Astrocyte of the cerebellum (primary cell): ENCODE results near the gene HSH2D.

Experiments
- DNase-seq: peaks from one replicate; pipeline ENCODE4 v3.0.0-alpha.2; 2011; ENCODE audit warnings: low read depth
- H3K4me3 ChIP-seq: 2 replicates; pipeline ENCODE4 v1.5.1; 2011; ENCODE audit warnings: mild to moderate bottlenecking, low read depth, low read length, moderate library complexity
- in situ Hi-C: cut with HindIII; loops from 2 replicates; pipeline ENCODE4 v1.10.0; 2017; ENCODE audit warnings: low sequenced_read_pairs
- TF ChIP-seq, protein P1 (sequence below): IDR thresholded peaks from 2 replicates; pipeline ENCODE4 v1.5.1; 2012; ENCODE audit warnings: low read length, low read depth, moderate library complexity, mild to moderate bottlenecking; ENCODE audit errors: missing control alignments

Gene HSH2D

DNA sequence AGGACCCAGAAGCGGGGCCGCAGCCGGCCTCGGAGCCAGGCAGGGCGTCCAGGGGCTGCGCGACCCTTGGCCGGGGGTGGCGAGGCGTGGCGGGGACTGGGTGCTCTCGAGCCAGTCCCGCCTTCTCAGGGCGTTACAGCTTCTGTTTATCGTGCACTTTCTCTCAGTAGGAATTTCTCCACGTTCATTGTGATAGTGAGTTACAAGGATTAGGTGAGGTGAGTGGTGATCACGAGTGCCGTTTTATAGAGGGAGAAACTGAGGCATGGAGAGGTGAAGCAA is 54.8 kb downstream of the HSH2D start:
- TF ChIP-seq, protein P1, sequence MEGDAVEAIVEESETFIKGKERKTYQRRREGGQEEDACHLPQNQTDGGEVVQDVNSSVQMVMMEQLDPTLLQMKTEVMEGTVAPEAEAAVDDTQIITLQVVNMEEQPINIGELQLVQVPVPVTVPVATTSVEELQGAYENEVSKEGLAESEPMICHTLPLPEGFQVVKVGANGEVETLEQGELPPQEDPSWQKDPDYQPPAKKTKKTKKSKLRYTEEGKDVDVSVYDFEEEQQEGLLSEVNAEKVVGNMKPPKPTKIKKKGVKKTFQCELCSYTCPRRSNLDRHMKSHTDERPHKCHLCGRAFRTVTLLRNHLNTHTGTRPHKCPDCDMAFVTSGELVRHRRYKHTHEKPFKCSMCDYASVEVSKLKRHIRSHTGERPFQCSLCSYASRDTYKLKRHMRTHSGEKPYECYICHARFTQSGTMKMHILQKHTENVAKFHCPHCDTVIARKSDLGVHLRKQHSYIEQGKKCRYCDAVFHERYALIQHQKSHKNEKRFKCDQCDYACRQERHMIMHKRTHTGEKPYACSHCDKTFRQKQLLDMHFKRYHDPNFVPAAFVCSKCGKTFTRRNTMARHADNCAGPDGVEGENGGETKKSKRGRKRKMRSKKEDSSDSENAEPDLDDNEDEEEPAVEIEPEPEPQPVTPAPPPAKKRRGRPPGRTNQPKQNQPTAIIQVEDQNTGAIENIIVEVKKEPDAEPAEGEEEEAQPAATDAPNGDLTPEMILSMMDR, result no peak
- no peak for DNase-seq
- in situ Hi-C loops, result no loop called here
- peak overlapping the region; percentile 100 for H3K4me3 ChIP-seq

DNA sequence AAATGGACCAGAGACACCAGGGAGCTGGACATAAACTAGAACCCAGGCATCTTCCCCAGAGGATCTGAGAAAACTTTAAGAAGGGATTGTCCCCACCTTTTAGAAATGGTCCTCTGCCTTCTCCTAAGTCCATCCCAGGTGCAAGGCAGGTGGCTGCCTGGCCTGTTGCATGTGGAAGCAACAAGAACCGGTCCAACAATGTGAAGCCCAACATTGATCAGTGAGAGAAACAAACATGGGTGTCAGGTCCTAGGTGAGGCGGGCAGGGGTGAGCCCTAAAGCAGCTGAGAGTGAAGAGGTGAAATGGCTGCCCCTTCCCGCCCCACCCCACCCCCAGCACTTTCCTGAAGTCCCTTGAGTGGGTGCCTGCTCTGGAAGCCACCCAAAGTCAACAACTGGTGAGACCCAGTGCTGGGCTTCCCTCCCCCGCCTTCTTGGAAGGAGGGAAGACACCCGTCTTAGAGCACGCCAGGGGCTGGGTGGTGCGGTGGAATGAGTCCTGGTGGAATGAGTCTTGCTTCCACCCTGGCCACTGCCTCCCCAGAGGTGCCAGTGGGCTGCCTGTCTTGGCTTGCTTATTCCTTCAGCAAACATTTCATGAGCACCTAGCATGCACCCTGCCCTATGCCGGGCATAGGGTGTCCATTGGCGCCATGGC is 55.9 kb downstream of the HSH2D start:
- TF ChIP-seq, protein P1, result no peak
- in situ Hi-C loops, result no loop called here
- H3K4me3 ChIP-seq, result no peak overlapping the region
- no peak for DNase-seq

DNA sequence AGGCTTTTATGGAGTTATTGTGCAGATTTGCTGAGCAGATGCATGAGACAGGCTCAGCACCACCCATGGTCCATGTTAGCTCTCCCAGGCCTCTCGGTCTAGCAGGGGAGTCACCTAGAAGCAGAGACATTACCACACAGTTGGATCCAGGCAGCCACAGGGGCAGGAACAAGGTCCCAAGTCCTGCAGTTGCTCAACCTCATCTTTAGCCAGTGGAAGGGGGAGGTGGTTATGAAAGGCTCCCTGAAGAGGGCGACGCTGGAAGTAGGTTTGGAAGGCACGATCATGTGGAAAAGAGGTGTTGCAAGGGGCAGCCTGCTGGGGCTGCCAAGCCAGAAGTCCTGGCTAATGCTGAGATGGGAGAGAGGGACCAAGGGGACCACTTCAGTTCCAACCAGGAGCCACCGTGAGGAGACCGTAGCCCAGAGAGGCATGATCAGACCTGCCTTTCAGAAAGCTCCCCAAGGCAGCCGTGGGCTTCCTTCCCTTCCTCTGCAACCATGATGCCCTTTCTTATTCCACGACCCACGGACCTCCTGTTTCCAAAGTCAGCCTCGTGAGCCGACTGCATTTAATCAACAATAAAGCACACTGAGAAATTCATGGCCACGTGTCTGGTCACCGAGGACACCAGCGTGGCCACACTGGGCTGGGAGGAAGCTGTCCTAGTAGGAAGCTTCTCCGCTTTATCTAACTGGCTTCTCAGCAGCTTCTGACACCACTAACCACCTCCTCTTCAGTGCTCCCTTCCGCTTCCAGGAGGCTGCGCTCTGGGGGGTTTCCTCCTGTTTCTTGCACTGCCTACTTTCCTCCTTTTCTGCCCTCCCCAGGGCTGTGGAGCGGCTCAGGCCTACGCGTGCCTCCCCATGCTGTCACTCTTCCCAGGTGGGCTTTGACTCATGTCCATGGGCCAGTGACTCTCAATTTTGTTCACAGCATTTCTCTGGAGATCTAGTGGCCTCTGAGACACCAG is 56.8 kb downstream of the HSH2D start:
- no peak overlapping the region for H3K4me3 ChIP-seq
- in situ Hi-C loops, result no loop called here
- TF ChIP-seq, protein P1, result no peak
- no peak for DNase-seq

DNA sequence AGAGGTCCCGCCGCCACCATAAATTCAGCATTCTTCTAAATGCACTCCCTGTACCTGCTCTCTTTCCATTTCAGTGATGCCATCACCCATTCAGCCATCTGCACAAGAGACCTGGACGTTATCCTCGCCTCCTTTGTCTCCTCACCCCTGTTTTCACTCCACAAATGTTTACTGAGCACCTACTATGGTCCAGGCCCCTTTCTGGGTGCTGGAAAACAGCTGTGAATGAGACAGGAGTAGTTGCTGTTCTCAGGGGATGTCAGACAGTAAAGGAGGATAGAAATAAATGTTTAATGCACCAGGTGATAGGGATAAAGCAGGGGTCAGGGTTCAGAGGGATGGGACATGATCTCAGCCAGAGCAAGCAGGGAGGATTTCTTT is 57.5 kb downstream of the HSH2D start:
- no peak overlapping the region for H3K4me3 ChIP-seq
- DNase-seq, result no peak
- TF ChIP-seq, protein P1, result no peak
- in situ Hi-C loops, result no loop called here

DNA sequence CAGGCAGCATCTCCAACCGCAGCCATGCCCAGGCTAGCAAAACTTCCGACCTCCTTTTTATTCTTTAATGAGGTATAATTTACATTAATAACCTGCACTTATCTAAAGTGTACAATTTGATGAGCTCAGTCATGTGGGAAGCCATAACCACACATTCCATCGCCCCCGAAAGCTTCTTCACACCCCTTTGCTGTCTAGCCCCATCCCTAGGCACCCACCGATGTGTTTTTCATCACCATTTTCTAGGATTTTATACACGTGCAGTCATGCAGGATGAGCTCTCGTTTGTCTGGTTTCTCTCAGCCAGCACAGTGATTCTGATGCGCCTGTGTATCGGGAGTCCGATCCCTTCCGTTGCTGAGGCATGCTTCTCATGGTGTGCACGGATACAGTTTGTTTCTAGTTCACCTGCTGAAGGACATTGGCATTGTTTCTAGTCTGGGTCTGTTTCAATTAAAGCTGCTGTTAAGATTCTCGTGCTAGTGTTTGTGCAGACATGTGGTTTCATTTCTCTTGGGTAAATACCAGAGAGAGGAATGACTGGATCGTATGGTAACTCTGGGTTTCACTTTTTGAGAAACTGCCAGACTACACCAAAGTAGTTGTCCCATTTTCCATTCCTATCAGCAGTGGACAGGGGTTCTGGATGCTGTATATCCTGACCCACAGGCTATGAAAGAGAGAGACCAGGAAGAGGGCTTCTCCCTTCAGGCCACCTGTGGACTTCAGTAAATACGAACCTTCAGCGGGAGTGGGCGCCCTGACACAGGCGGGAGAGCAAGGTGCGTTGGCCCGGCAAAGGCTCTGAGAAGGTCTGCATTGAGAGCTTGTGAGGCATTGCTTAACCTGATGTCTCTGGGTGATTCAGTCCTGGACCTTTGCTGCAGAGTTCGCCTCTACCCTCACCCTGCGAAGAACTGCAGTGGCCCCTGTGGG is 59.1 kb downstream of the HSH2D start:
- no peak for DNase-seq
- TF ChIP-seq, protein P1, result no peak
- H3K4me3 ChIP-seq, result no peak overlapping the region
- in situ Hi-C loops, result no loop called here
